ENCODE results near the gene SFTPA1. TPM values are rescaled to one million over a fixed set of nuclear protein-coding genes. Genes with fewer than 3 reads are reported as not detected.

Gene SFTPA1
- total RNA-seq: under 0.01 TPM in 1 of 2 replicates, not detected in the other

GRCh38 chr10:79610601-79611191 lies at the start of gene SFTPA1:
Gene SFTPA1, plus strand, starts transcription at chr10:79610939. Its CDS starts 887 bp downstream, at chr10:79611826.

Other genes starting within 250 kb of the SFTPA1 start
- gene ZCCHC24, start 165.3 kb upstream of the SFTPA1 start, total RNA-seq: 19.6 and 23.2 TPM in 2 replicates
- 0.75 and 1.3 TPM in 2 replicates for gene EIF5AL1, start 98.4 kb upstream of the SFTPA1 start, total RNA-seq
- gene SFTPA2, start 50.5 kb upstream of the SFTPA1 start, total RNA-seq: not detected in 2 replicates
- 0.22 and 0.37 TPM in 2 replicates for gene NUTM2B, start 92.3 kb downstream of the SFTPA1 start, total RNA-seq
- not detected in 2 replicates for gene NUTM2E, start 215.8 kb downstream of the SFTPA1 start, total RNA-seq